HepG2 (cell line): Measurements from ENCODE around the gene FAM222A. TPM values are rescaled to one million over a fixed set of nuclear protein-coding genes. Genes with fewer than 3 reads are reported as not detected.

Experiments used
- ATAC-seq: fragments of 200-7000 bp; cut with Tn5 transposase; 3 replicates; pipeline ENCODE4 v1.9.1; 2020; ENCODE audit warnings: mild to moderate bottlenecking, moderate library complexity
- BruUV-seq: library from RNA; stranded (reverse); fragments of 400-500 nt; replicated peaks from 2 replicates; lab custom pipeline; 2021; lab: Mats Ljungman, UMichigan
- CTCF ChIA-PET: fragments of 300-600 bp; formaldehyde crosslinking; extraction: SDS; loops from one replicate; lab custom pipeline; 2021; ENCODE audit warnings: low total read pairs, inconsistent platforms, low intra/inter-chr PET ratio; lab: Yijun Ruan, JAX
- POLR2A ChIA-PET: fragments of 350-600 bp; sonication (Branson Sonifier 250); formaldehyde crosslinking; loops from one replicate; lab custom pipeline; 2020; ENCODE audit warnings: antibody characterized with exemption, inconsistent platforms; lab: Yijun Ruan, JAX
- DNase-seq: peaks from one replicate; pipeline ENCODE4 v3.0.0-alpha.2; 2015; ENCODE audit warnings: low spot score
- FAIRE-seq: peaks from 3 replicates; lab custom pipeline; 2011; peaks lifted over from hg19 to GRCh38; lab: Jason Lieb, UNC
- H2AFZ ChIP-seq: one replicate; pipeline ENCODE4 v1.6.1; 2011; ENCODE audit warnings: low read length, inconsistent platforms
- H3K27ac ChIP-seq: fragments of 300-600 bp; 3 replicates; pipeline ENCODE4 v1.8.0; 2011; ENCODE audit warnings: mixed run types, mild to moderate bottlenecking, mixed read lengths, low read length, inconsistent platforms; ENCODE audit not compliant: insufficient read depth; ENCODE audit errors: extremely low read length
- H3K27me3 ChIP-seq, 2 experiments: fragments of 200-600 bp in 1 of 2; 2 replicates in 1 of 2; 3 replicates in 1 of 2; pipeline versions ENCODE4 v1.6.0 to v1.8.0; 2011; ENCODE audit warnings: low read length in 2 of 2, mild to moderate bottlenecking in 2 of 2, moderate library complexity in 2 of 2, inconsistent platforms in 1 of 2; ENCODE audit not compliant: insufficient read depth in 2 of 2, control insufficient read depth in 1 of 2
- H3K36me3 ChIP-seq, 2 experiments: fragments of 200-600 bp in 1 of 2; replicated peaks in 1 of 2; 2 replicates in 1 of 2; 3 replicates in 1 of 2; pipeline versions ENCODE4 v1.5.1 to v1.8.0; 2011; ENCODE audit warnings: low read length in 2 of 2, inconsistent platforms in 1 of 2; ENCODE audit not compliant: insufficient read depth in 2 of 2, control insufficient read depth in 1 of 2
- H3K4me1 ChIP-seq: 2 replicates; pipeline ENCODE4 v1.5.1; 2012; ENCODE audit warnings: low read length, inconsistent platforms; ENCODE audit not compliant: insufficient read depth
- H3K4me2 ChIP-seq: 2 replicates; pipeline ENCODE4 v1.6.0; 2011; ENCODE audit warnings: low read depth, low read length, inconsistent platforms
- H3K4me3 ChIP-seq, 3 experiments: fragments of 200-600 bp in 1 of 3; sonication (generic), shearing (Covaris generic) in 1 of 3; replicated peaks in 1 of 3; 2 replicates each; pipeline ENCODE4 v1.5.1; 2011 to 2016; ENCODE audit warnings: low read length in 3 of 3, inconsistent platforms in 2 of 3, low read depth in 2 of 3, mild to moderate bottlenecking in 2 of 3, control low read depth in 1 of 3, mixed read lengths in 1 of 3; ENCODE audit not compliant: insufficient read depth in 1 of 3
- H3K79me2 ChIP-seq: one replicate; pipeline ENCODE4 v1.6.1; 2011; ENCODE audit warnings: low read length, inconsistent platforms; ENCODE audit not compliant: insufficient read depth
- H3K9ac ChIP-seq: 2 replicates; pipeline ENCODE4 v1.6.0; 2011; ENCODE audit warnings: mild to moderate bottlenecking, low read depth, low read length, inconsistent platforms; ENCODE audit not compliant: insufficient read depth
- H3K9me3 ChIP-seq: 2 replicates; pipeline ENCODE4 v1.5.1; 2012; ENCODE audit warnings: mild to moderate bottlenecking, low read length
- H4K20me1 ChIP-seq: 2 replicates; pipeline ENCODE4 v1.6.0; 2011; ENCODE audit warnings: inconsistent platforms, mild to moderate bottlenecking, low read length, moderate library complexity; ENCODE audit not compliant: insufficient read depth
- FOXO1 ChIP-seq: sonication (generic); formaldehyde crosslinking; IDR thresholded peaks from 2 replicates; pipeline ENCODE4 v1.4.0; 2020; ENCODE audit warnings: missing genetic modification reagents
- FOXP1 ChIP-seq, 2 experiments: fragments of 450-650 bp in 1 of 2; IDR thresholded peaks; 2 replicates each; pipeline ENCODE4 v1.6.1; 2017 to 2018; ENCODE audit warnings: antibody characterized with exemption in 1 of 2
- IKZF1 ChIP-seq: fragments of 450-650 bp; IDR thresholded peaks from 2 replicates; pipeline ENCODE4 v1.7.1; 2016
- NR2C2 ChIP-seq: sonication (generic); formaldehyde crosslinking; IDR thresholded peaks from 2 replicates; pipeline ENCODE4 v1.4.0; 2020; ENCODE audit warnings: missing genetic modification reagents, mild to moderate bottlenecking, moderate library complexity, borderline replicate concordance
- SMARCE1 ChIP-seq: fragments of 450-650 bp; IDR thresholded peaks from 2 replicates; pipeline ENCODE4 v1.6.1; 2017; ENCODE audit warnings: borderline replicate concordance
- TRIM24 ChIP-seq: sonication (generic); formaldehyde crosslinking; IDR thresholded peaks from 2 replicates; pipeline ENCODE4 v1.8.0; 2022; ENCODE audit warnings: mild to moderate bottlenecking, missing genetic modification reagents
- ZBED4 ChIP-seq: sonication (generic); formaldehyde crosslinking; IDR thresholded peaks from 2 replicates; pipeline ENCODE4 v1.4.0; 2020; ENCODE audit warnings: missing genetic modification reagents, borderline replicate concordance
- ZBTB2 ChIP-seq: sonication (generic); formaldehyde crosslinking; IDR thresholded peaks from 2 replicates; pipeline ENCODE4 v1.8.0; 2022; ENCODE audit warnings: low read depth, missing genetic modification reagents
- ZNF775 ChIP-seq: sonication (generic); formaldehyde crosslinking; IDR thresholded peaks from 2 replicates; pipeline ENCODE4 v1.4.0; 2020; ENCODE audit warnings: missing genetic modification reagents, mild to moderate bottlenecking, moderate library complexity, borderline replicate concordance
- WGBS: methylation state at CpG from one replicate; pipeline ENCODE4 v1.1.6; 2017; ENCODE audit warnings: low lambda C conversion rate; 5-methylcytosine and 5-hydroxymethylcytosine counted together
- in situ Hi-C: cut with HindIII; loops from 2 replicates; pipeline ENCODE4 v1.10.0; 2017; ENCODE audit warnings: low pct_unique_long_range_greater_than_20kb; ENCODE audit not compliant: extremely low pct_ligation_motif_present
- intact Hi-C: fragments of 100-400 bp; cut with micrococcal nuclease; formaldehyde crosslinking; loops from one replicate; pipeline ENCODE4 v1.10.0; 2022; ENCODE audit not compliant: unreplicated experiment
- polyA plus RNA-seq, 8 experiments: library from polyadenylated mRNA; depleted of rRNA in 3 of 8; stranded (reverse) in 7 of 8; unstranded in 1 of 8; fragments of >200 nt; fragmentation: Illumina TruSeq in 4 of 8; extraction: Trizol in 4 of 8; gene quantifications; 2 replicates each; pipeline versions ENCODE4 v1.2.1 to v1.2.3, GENCODE V29; 2011 to 2016; ENCODE audit warnings: low read depth in 4 of 8, missing spikeins in 1 of 8, mixed read lengths in 1 of 8; ENCODE audit not compliant: insufficient read depth in 1 of 8
- total RNA-seq, 5 experiments: library from RNA; depleted of rRNA; stranded (reverse); fragments of >200 nt; fragmentation: Illumina TruSeq; extraction: Trizol; gene quantifications; 2 replicates each; pipeline ENCODE4 v1.2.3, GENCODE V29; 2016; ENCODE audit warnings: low read depth in 1 of 5
- TF ChIP-seq, protein P1 (sequence below): sonication (generic); formaldehyde crosslinking; IDR thresholded peaks from 2 replicates; pipeline ENCODE4 v1.4.0; 2020; ENCODE audit warnings: mild to moderate bottlenecking, low read depth, missing genetic modification reagents

The FAM222A gene
- total and polyA plus RNA-seq, 2 of the 13 experiments (the other 11 are each of a cell fraction or from before 2014, with no cell fraction given): 2.7 to 9.6 TPM

GRCh38 chr12:109723311-109723881 lies 9.8 kb downstream of the FAM222A start:
- FAIRE-seq: no peak
- Histone ChIP-seq H3K9ac (no peak overlapping the region), H2AFZ (no peak overlapping the region), H3K36me3 (no peaks in the 10 kb centered on the region)
- CTCF ChIA-PET: no interaction called here
- no peak for TF ChIP-seq FOXP1 (IDR thresholded peaks at IDR 0.05)
- TF ChIP-seq FOXP1 (CRISPR knock-in tag; IDR thresholded peaks at IDR 0.05): no peak
- TF ChIP-seq SMARCE1: no peak
- TF ChIP-seq FOXO1 (CRISPR knock-in tag): no peak
- TF ChIP-seq NR2C2 (CRISPR knock-in tag): no peak
- TF ChIP-seq TRIM24 (CRISPR knock-in tag): no peak
- no peak for TF ChIP-seq ZBTB2 (CRISPR knock-in tag)
- no peak for TF ChIP-seq IKZF1
- TF ChIP-seq ZBED4 (CRISPR knock-in tag): no peak
- no peak for TF ChIP-seq ZNF775
- TF ChIP-seq, protein P1, sequence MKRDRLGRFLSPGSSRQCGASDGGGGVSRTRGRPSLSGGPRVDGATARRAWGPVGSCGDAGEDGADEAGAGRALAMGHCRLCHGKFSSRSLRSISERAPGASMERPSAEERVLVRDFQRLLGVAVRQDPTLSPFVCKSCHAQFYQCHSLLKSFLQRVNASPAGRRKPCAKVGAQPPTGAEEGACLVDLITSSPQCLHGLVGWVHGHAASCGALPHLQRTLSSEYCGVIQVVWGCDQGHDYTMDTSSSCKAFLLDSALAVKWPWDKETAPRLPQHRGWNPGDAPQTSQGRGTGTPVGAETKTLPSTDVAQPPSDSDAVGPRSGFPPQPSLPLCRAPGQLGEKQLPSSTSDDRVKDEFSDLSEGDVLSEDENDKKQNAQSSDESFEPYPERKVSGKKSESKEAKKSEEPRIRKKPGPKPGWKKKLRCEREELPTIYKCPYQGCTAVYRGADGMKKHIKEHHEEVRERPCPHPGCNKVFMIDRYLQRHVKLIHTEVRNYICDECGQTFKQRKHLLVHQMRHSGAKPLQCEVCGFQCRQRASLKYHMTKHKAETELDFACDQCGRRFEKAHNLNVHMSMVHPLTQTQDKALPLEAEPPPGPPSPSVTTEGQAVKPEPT (CRISPR knock-in tag): no peak
- TF ChIP-seq, all 625 proteins: peak for 0
- ATAC-seq: no peak
- Histone ChIP-seq H4K20me1 (no peaks in the 10 kb centered on the region), H3K27me3 (no peaks in the 10 kb centered on the region), H3K4me1 (peaks cover 84% of the 10 kb centered on the region), H3K4me2 (no peak overlapping the region), H3K4me3 (no peak overlapping the region), H3K27ac (no peak overlapping the region), H3K79me2 (peaks cover 13% of the 10 kb centered on the region), H3K9me3 (no peaks in the 10 kb centered on the region)
- in situ Hi-C loops (no loop called here), intact Hi-C loops (no loop called here)
- POLR2A ChIA-PET: interaction anchor here (1.2 to 2.7 kb wide), 6 partner anchors 9 to 39 kb away, joined by 3 to 8 read pairs (median 4); partner anchors contain the start of gene FAM222A
- WGBS: 92% methylated on average over 6 of the region's 13 CpGs
- BruUV-seq: no TSS peak
- no peak for DNase-seq
